HepG2 (cell line): ENCODE results near the gene TLCD3B. TPM values are rescaled to one million over a fixed set of nuclear protein-coding genes. Genes with fewer than 3 reads are reported as not detected.

Experiments
- ARID5B ChIP-seq: IDR thresholded peaks from 2 replicates; pipeline ENCODE4 v1.4.0; 2020; ENCODE audit warnings: mild to moderate bottlenecking, missing genetic modification reagents
- ARNTL ChIP-seq: sonication (generic); formaldehyde crosslinking; IDR thresholded peaks from 2 replicates; pipeline ENCODE4 v1.4.0; 2020; ENCODE audit warnings: mild to moderate bottlenecking, missing genetic modification reagents
- DZIP1 ChIP-seq: sonication (generic); formaldehyde crosslinking; IDR thresholded peaks from 2 replicates; pipeline ENCODE4 v1.5.0; 2020; ENCODE audit warnings: mild to moderate bottlenecking, missing genetic modification reagents
- FOSL1 ChIP-seq: sonication (generic); formaldehyde crosslinking; IDR thresholded peaks from 2 replicates; pipeline ENCODE4 v1.9.0; 2021; ENCODE audit warnings: missing genetic modification reagents, borderline replicate concordance
- FOSL2 ChIP-seq: sonication (generic); formaldehyde crosslinking; IDR thresholded peaks from 2 replicates; pipeline ENCODE4 v1.4.0; 2020; ENCODE audit warnings: missing genetic modification reagents
- FOXA3 ChIP-seq: IDR thresholded peaks from 2 replicates; pipeline ENCODE4 v1.6.1; 2016; ENCODE audit warnings: missing genetic modification reagents, missing compliant biosample characterization
- FUBP1 ChIP-seq: sonication (generic); formaldehyde crosslinking; IDR thresholded peaks from 2 replicates; pipeline ENCODE4 v1.5.1; 2020; ENCODE audit warnings: missing genetic modification reagents, mild to moderate bottlenecking, borderline replicate concordance
- GATA4 ChIP-seq: sonication (generic); IDR thresholded peaks from 2 replicates; pipeline ENCODE4 v1.6.1; 2016; ENCODE audit warnings: antibody characterized with exemption, low read depth, borderline replicate concordance
- GATAD2A ChIP-seq: IDR thresholded peaks from 2 replicates; pipeline ENCODE4 v1.6.1; 2016
- GFI1 ChIP-seq: sonication (generic); formaldehyde crosslinking; IDR thresholded peaks from 2 replicates; pipeline ENCODE4 v1.5.0; 2020; ENCODE audit warnings: missing genetic modification reagents, mild to moderate bottlenecking, borderline replicate concordance
- GTF2F1 ChIP-seq: fragments of 150-350 bp; IDR thresholded peaks from 2 replicates; pipeline ENCODE4 v1.6.1; 2014; ENCODE audit warnings: low read length
- MEIS1 ChIP-seq: sonication (generic); formaldehyde crosslinking; IDR thresholded peaks from 2 replicates; pipeline ENCODE4 v1.9.0; 2021; ENCODE audit warnings: mild to moderate bottlenecking, missing genetic modification reagents, moderate library complexity, borderline replicate concordance
- NCOA2 ChIP-seq: sonication (generic); formaldehyde crosslinking; IDR thresholded peaks from 2 replicates; pipeline ENCODE4 v1.8.0; 2022; ENCODE audit warnings: inconsistent platforms
- ZBTB42 ChIP-seq: sonication (generic); formaldehyde crosslinking; IDR thresholded peaks from 2 replicates; pipeline ENCODE4 v1.5.0; 2020; ENCODE audit warnings: mild to moderate bottlenecking, missing genetic modification reagents
- ZNF274 ChIP-seq: sonication (generic); formaldehyde crosslinking; IDR thresholded peaks from 2 replicates; pipeline ENCODE4 v1.5.1; 2020; ENCODE audit warnings: mild to moderate bottlenecking, missing genetic modification reagents
- ZNF280D ChIP-seq: sonication (generic); formaldehyde crosslinking; IDR thresholded peaks from 2 replicates; pipeline ENCODE4 v1.5.1; 2020; ENCODE audit warnings: mild to moderate bottlenecking, missing genetic modification reagents
- ZNF619 ChIP-seq: sonication (generic); formaldehyde crosslinking; IDR thresholded peaks from 2 replicates; pipeline ENCODE4 v1.4.0; 2020; ENCODE audit warnings: mild to moderate bottlenecking, missing genetic modification reagents
- ZNF652 ChIP-seq: IDR thresholded peaks from 2 replicates; pipeline ENCODE4 v1.6.1; 2016; ENCODE audit warnings: low read depth, borderline replicate concordance
- polyA plus RNA-seq, 8 experiments: library from polyadenylated mRNA; depleted of rRNA in 3 of 8; stranded (reverse) in 7 of 8; unstranded in 1 of 8; fragments of >200 nt; fragmentation: Illumina TruSeq in 4 of 8; extraction: Trizol in 4 of 8; gene quantifications; 2 replicates each; pipeline versions ENCODE4 v1.2.1 to v1.2.3, GENCODE V29; 2011 to 2016; ENCODE audit warnings: low read depth in 4 of 8, missing spikeins in 1 of 8, mixed read lengths in 1 of 8; ENCODE audit not compliant: insufficient read depth in 1 of 8
- total RNA-seq, 5 experiments: library from RNA; depleted of rRNA; stranded (reverse); fragments of >200 nt; fragmentation: Illumina TruSeq; extraction: Trizol; gene quantifications; 2 replicates each; pipeline ENCODE4 v1.2.3, GENCODE V29; 2016; ENCODE audit warnings: low read depth in 1 of 5

The TLCD3B gene
- total and polyA plus RNA-seq, 2 of the 13 experiments (the other 11 are each of a cell fraction or from before 2014, with no cell fraction given): not detected

DNA sequence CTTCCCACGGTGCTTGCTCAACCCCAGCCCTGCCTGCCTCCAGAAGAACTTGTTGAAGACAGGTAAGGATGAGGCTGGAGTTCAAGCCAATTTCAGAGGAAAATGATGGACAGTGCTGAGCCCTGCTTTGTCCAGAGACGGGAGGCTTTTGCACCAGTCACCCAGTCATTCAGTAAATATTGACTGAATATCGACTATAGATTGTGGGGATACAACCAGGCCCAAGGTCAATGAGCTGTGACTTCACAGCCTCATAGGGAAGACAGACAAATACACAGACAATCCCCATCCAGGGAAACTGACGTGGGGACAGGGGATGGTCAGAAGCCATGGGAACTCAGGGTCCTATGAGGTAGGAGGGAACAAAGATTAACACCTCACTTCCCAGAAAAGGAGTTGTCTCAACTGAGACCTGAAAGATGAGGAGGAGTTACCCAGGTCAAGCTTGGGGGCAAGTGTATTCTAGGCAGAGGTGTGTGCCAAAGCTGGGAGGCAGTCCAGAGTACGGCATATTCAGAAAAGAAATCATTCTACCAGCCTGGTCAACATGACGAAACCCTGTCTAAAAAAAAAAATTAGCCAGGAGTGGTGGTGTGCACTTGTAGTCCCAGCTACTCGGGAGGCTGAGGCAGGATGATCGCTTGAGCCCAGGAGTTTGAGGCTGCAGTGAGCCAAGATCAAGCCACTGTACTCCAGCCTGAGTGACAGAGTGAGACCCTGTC lies 14.4 kb downstream of the TLCD3B start (continued):
- TF ChIP-seq ZNF280D (CRISPR knock-in tag): 0 out of 2 replicates have a peak, but pooled peaks have one; percentile 47
- peak; percentile 43; the same call in 1 of the 2 replicates for TF ChIP-seq ARID5B (CRISPR knock-in tag)
- no peak for TF ChIP-seq GFI1 (CRISPR knock-in tag)
- TF ChIP-seq FOSL1: no peak
- TF ChIP-seq ZNF619: peak; percentile 80; the same call in 1 of the 2 replicates
- TF ChIP-seq FOSL2 (CRISPR knock-in tag): peak; percentile 87
- no peak for TF ChIP-seq GTF2F1
- TF ChIP-seq ZNF652: peak; percentile 65
- 0 out of 2 replicates have a peak, but pooled peaks have one; percentile 6 for TF ChIP-seq ZNF274
- TF ChIP-seq ZBTB42 (CRISPR knock-in tag): no peak
- 0 out of 2 replicates have a peak, but pooled peaks have one; percentile 40 for TF ChIP-seq MEIS1
- no peak for TF ChIP-seq GATA4
- TF ChIP-seq NCOA2 (CRISPR knock-in tag): no peak
- no peak for TF ChIP-seq FUBP1 (CRISPR knock-in tag)
- 0 out of 2 replicates have a peak, but pooled peaks have one; percentile 45 for TF ChIP-seq ARNTL (CRISPR knock-in tag)
- peak; percentile 90 for TF ChIP-seq FOXA3 (CRISPR knock-in tag)
- TF ChIP-seq GATAD2A (CRISPR knock-in tag): peak; percentile 82
- TF ChIP-seq DZIP1: no peak
